Measurements from ENCODE around the gene CHCHD1. TPM values are rescaled to one million over a fixed set of nuclear protein-coding genes. Genes with fewer than 3 reads are reported as not detected.

CHCHD1 gene
- total RNA-seq, 2 experiments from 2014 or later: 28.9 to 33.0 TPM

DNA sequence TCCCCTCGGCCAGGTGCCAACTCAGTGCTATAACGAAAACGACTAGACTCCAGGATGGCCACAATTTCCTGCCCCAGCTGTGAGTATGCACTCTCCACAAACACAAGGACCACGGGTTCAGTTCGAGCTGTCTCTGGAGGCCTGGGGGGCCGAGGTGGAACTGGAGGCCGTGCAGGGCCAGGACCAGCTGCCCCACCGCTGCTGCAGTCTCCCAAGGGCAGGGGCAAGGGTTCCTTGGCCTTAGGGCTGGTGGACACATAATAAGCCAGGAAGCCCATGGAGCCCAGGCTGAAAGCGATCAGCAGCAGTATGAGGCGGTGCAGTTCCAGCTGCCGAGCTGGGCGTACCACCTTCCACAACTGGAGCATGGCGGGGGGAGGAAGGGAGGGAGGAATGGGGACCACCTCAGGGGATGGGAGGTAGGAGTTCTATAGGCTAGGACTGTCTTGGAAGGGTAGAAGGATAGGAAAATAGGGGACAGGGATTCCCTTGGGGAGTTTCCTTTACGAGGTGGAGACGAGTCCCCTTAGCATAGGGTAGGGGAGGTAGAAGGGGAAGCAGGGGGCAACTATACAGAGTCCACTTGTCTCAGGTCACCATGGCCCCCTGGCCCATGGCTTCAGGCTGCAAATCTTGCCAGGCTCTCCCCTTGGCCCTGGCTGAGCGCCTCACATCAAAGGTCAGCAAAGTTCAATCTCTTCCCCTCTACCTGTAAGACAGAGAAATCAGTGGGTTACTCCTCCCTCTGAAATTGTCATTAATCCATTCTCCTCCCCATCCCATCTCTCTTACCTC is 26.4 kb downstream of the CHCHD1 start:
- H3K27ac Mint-ChIP-seq: peak overlapping the region; percentile 98
- no peak overlapping the region for H3K4me3 Mint-ChIP-seq

DNA sequence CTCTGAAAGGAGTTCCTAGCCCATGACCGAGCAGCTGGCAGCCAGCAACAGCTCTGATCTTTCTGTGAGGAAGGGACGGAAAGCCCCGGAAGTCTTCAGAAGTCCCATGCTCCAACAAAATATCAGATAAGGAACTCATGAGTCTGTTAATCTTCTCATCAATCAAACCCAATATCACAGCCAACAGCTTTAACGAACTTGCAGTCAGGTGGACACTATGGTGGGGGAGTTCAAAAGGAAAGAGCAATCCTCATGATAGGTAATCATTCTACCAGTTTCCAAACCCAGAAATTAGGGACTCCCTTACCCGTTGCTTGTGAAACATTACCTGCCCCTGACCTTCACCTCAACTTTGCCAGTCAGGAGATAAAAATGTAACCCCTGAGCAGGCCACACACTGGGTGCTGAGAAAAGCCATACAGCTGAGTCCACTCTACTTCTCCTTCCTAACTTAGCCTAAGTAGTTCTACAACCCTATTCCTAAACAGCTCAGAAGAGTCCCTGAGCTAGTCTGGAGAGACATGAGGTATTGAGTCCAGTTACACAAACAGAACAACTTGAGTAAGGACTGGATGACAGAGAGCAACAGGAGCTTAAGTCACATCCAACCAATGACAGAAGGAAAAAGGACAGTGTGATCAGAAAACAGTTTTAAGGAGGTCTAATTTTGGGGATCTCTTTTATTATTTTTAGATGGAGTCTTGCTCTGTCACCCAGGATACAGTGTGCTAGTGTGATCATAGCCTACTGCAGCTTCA is 27.4 kb downstream of the CHCHD1 start:
- no peak for TF ChIP-seq CTCF (IDR thresholded peaks at IDR 0.05)
- ATAC-seq (no peak), DNase-seq (no peak)
- intact Hi-C loops (cut with micrococcal nuclease): no loop called here
- no peaks in the 10 kb centered on the region for H3K27me3 Mint-ChIP-seq
- H3K9me3 Mint-ChIP-seq: no peaks in the 10 kb centered on the region
- ChIA-PET POLR2A (interaction anchor here (0.8 to 9.1 kb wide), 11 partner anchors 8 to 78 kb away, joined by 3 to 110 read pairs (median 12); partner anchors contain the start of genes CHCHD1, SEC24C and ZSWIM8), CTCF (interaction anchor here (0.6 to 1.8 kb wide), 6 partner anchors 9 to 71 kb away, joined by 3 to 5 read pairs (median 4); no protein-coding TSS in a partner anchor)
- peaks cover 49% of the 10 kb centered on the region for H3K4me1 Mint-ChIP-seq (ENCODE audit: low read depth)
- H3K27ac Mint-ChIP-seq: peak overlapping the region; percentile 98
- peaks cover 59% of the 10 kb centered on the region for H3K36me3 Mint-ChIP-seq (ENCODE audit: low read depth)
- peak overlapping the region; percentile 82 for H3K4me3 Mint-ChIP-seq

More for the DNA sequence above, 26.4 kb downstream of the CHCHD1 start:
- POLR2A ChIA-PET: interaction anchor here (0.8 to 9.1 kb wide), 9 partner anchors 7 to 77 kb away, joined by 3 to 110 read pairs (median 14); partner anchors contain the start of genes CHCHD1, SEC24C and ZSWIM8
- H3K4me1 Mint-ChIP-seq (ENCODE audit: low read depth): peaks cover 58% of the 10 kb centered on the region
- H3K36me3 Mint-ChIP-seq (ENCODE audit: low read depth): peaks cover 63% of the 10 kb centered on the region
- no peak for DNase-seq
- no peak for TF ChIP-seq CTCF (IDR thresholded peaks at IDR 0.05)
- ATAC-seq: no peak
- H3K9me3 Mint-ChIP-seq: no peaks in the 10 kb centered on the region
- H3K27me3 Mint-ChIP-seq: no peaks in the 10 kb centered on the region
- CTCF ChIA-PET: interaction anchor here (1.1 to 1.7 kb wide), 4 partner anchors 22 to 71 kb away, joined by 3 to 5 read pairs (median 4); no protein-coding TSS in a partner anchor
- intact Hi-C loops (cut with micrococcal nuclease): no loop called here

GRCh38 chr10:73810358-73810734 is 28.5 kb downstream of the CHCHD1 start:
- Mint-ChIP-seq H3K27me3 (no peaks in the 10 kb centered on the region), H3K36me3 (ENCODE audit: low read depth) (peaks cover 58% of the 10 kb centered on the region), H3K4me3 (peak overlapping the region; percentile 82), H3K4me1 (ENCODE audit: low read depth) (peaks cover 47% of the 10 kb centered on the region), H3K9me3 (no peaks in the 10 kb centered on the region), H3K27ac (peak overlapping the region; percentile 98)
- intact Hi-C loops (cut with micrococcal nuclease): no loop called here
- DNase-seq (peak; percentile 21), ATAC-seq (no peak)
- TF ChIP-seq CTCF (IDR thresholded peaks at IDR 0.05): no peak
- CTCF ChIA-PET: interaction anchor here (1.0 to 1.8 kb wide), 4 partner anchors 21 to 70 kb away, joined by 3 to 5 read pairs (median 4); no protein-coding TSS in a partner anchor
- POLR2A ChIA-PET: interaction anchor here (0.5 to 9.1 kb wide), 12 partner anchors 9 to 321 kb away, joined by 3 to 110 read pairs (median 8); partner anchors contain the start of genes CAMK2G, CHCHD1, SEC24C and ZSWIM8

- H3K27ac Mint-ChIP-seq: peak overlapping the region; percentile 98
- intact Hi-C loops (cut with micrococcal nuclease): no loop called here
- no peaks in the 10 kb centered on the region for H3K27me3 Mint-ChIP-seq
- peaks cover 53% of the 10 kb centered on the region for H3K36me3 Mint-ChIP-seq (ENCODE audit: low read depth)
- no peaks in the 10 kb centered on the region for H3K9me3 Mint-ChIP-seq
- peak overlapping the region; percentile 82 for H3K4me3 Mint-ChIP-seq
- peaks cover 44% of the 10 kb centered on the region for H3K4me1 Mint-ChIP-seq (ENCODE audit: low read depth)
- TF ChIP-seq CTCF (IDR thresholded peaks at IDR 0.05): no peak
- ATAC-seq (peak; percentile 15), DNase-seq (peak; percentile 65)
- ChIA-PET CTCF (interaction anchor here (1.0 to 1.8 kb wide), 3 partner anchors 21 to 69 kb away, joined by 3 to 4 read pairs (median 3); no protein-coding TSS in a partner anchor), POLR2A (interaction anchor here (0.5 to 9.1 kb wide), 11 partner anchors 10 to 322 kb away, joined by 3 to 110 read pairs (median 12); partner anchors contain the start of genes CAMK2G, CHCHD1, SEC24C and ZSWIM8)
Observed at GRCh38 chr10:73810735-73811465, 29.1 kb downstream of the CHCHD1 start.
